ENCODE measurements around the gene KRTAP10-4. TPM values are rescaled to one million over a fixed set of nuclear protein-coding genes. Genes with fewer than 3 reads are reported as not detected.
"Not testable (repeated sequence)": the region's sequence is repeated elsewhere in the genome, so short reads cannot be mapped to it uniquely, and the experiment has no call there.

Gene KRTAP10-4
- total RNA-seq, 2 experiments from 2014 or later: not detected

GRCh38 chr21:44602463-44602850 lies 28.9 kb downstream of the KRTAP10-4 start:
- intact Hi-C loops (cut with micrococcal nuclease): no loop called here
- H3K27me3 Mint-ChIP-seq: no peaks in the 10 kb centered on the region
- H3K36me3 Mint-ChIP-seq: no peaks in the 10 kb centered on the region
- CTCF ChIA-PET: no interaction called here
- peaks cover 4% of the 10 kb centered on the region for H3K9me3 Mint-ChIP-seq
- no peak for DNase-seq
- H3K4me1 Mint-ChIP-seq (ENCODE audit: low read depth): no peaks in the 10 kb centered on the region
- POLR2A ChIA-PET: no interaction called here
- H3K27ac Mint-ChIP-seq: no peak overlapping the region
- no peak overlapping the region for H3K4me3 Mint-ChIP-seq

DNA sequence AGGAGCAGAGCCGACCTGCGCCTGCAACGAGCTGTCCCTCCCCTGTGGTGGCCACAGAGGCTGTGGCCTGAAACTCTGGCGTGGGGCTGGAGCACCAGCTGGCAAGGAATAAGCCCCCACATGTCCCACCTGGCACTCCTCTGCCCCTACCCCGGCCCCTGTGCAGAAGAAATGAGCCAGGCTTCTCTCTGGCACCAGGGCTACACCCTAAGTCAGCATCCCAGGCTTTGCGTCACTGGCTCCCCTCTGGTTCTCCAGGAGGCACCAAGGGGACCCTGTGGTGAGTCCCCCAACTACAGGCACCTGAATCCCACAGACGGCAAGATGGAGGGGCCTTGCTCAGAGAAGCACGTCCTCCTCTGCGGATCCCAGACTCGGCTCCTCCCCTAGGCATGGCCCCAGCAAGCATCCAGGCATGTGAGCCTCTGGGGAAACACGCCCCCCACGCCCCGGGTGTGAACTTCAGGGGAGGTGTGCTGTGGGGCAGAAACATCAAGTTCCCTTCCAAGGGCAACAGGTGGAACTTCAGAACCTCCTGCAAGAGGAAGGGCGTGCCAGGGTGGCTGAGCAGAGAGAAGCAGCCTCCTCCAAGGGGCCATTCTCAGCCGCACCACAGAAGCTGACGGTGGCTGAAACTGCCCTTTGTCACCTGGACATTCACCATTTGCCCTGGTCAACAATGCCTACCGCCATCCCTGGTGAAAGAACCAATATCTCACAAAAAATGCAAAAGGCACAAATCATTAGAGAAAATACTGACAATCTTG lies 29.8 kb downstream of the KRTAP10-4 start:
- no peaks in the 10 kb centered on the region for H3K4me1 Mint-ChIP-seq (ENCODE audit: low read depth)
- H3K27ac Mint-ChIP-seq: no peak overlapping the region
- CTCF ChIA-PET: no interaction called here
- POLR2A ChIA-PET: no interaction called here
- H3K4me3 Mint-ChIP-seq: no peak overlapping the region
- no peaks in the 10 kb centered on the region for H3K36me3 Mint-ChIP-seq
- intact Hi-C loops (cut with micrococcal nuclease): no loop called here
- no peak for DNase-seq
- H3K9me3 Mint-ChIP-seq: peaks cover 4% of the 10 kb centered on the region
- H3K27me3 Mint-ChIP-seq: no peaks in the 10 kb centered on the region

DNA sequence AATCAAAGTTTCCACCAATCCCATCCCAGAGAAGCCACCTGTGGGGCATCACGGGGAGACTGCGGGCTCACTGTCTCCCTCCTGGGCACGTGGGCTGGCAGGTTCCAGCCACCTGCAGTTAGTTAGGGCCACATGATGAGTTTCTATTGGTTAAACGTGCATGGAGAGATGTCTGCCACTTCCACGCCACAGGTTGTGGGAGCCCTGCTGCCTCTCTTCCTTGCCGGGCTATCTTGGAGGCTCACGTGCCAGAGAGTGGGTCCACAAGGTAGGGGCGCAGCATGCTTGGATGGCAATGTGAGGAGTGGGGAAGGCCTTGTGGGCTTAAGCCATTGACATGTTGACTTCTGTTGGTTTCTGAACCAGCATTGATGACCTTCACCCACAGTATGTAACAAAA lies 30.4 kb downstream of the KRTAP10-4 start:
- intact Hi-C loops (cut with micrococcal nuclease): no loop called here
- no peak overlapping the region for H3K27ac Mint-ChIP-seq
- H3K4me1 Mint-ChIP-seq (ENCODE audit: low read depth): no peaks in the 10 kb centered on the region
- no peak overlapping the region for H3K4me3 Mint-ChIP-seq
- POLR2A ChIA-PET: no interaction called here
- CTCF ChIA-PET: no interaction called here
- H3K27me3 Mint-ChIP-seq: no peaks in the 10 kb centered on the region
- no peaks in the 10 kb centered on the region for H3K36me3 Mint-ChIP-seq
- H3K9me3 Mint-ChIP-seq: peaks cover 3% of the 10 kb centered on the region
- no peak for DNase-seq

- Mint-ChIP-seq H3K27ac (no peak overlapping the region), H3K36me3 (peaks cover 4% of the 10 kb centered on the region), H3K27me3 (no peaks in the 10 kb centered on the region), H3K4me1 (ENCODE audit: low read depth) (no peaks in the 10 kb centered on the region), H3K9me3 (peaks cover 27% of the 10 kb centered on the region), H3K4me3 (no peak overlapping the region)
- CTCF ChIA-PET: no interaction called here
- intact Hi-C loops (cut with micrococcal nuclease): no loop called here
- no peak for DNase-seq
- POLR2A ChIA-PET: no interaction called here
Observed at GRCh38 chr21:44606495-44606894, 33.0 kb downstream of the KRTAP10-4 start.

- POLR2A ChIA-PET: no interaction called here
- no peak for DNase-seq
- intact Hi-C loops (cut with micrococcal nuclease): no loop called here
- Mint-ChIP-seq H3K27me3 (no peaks in the 10 kb centered on the region), H3K27ac (no peak overlapping the region), H3K4me3 (no peak overlapping the region), H3K4me1 (ENCODE audit: low read depth) (no peaks in the 10 kb centered on the region), H3K36me3 (peaks cover 4% of the 10 kb centered on the region), H3K9me3 (peaks cover 29% of the 10 kb centered on the region)
- CTCF ChIA-PET: no interaction called here
Observed at GRCh38 chr21:44609193-44609592, 35.7 kb downstream of the KRTAP10-4 start.

GRCh38 chr21:44610157-44610843 lies 36.8 kb downstream of the KRTAP10-4 start:
- CTCF ChIA-PET; H3K36me3 Mint-ChIP-seq; intact Hi-C loops (cut with micrococcal nuclease); H3K4me1 Mint-ChIP-seq (ENCODE audit: low read depth); H3K4me3 Mint-ChIP-seq; H3K27ac Mint-ChIP-seq; H3K27me3 Mint-ChIP-seq; DNase-seq; POLR2A ChIA-PET: not testable (repeated sequence)
- peaks cover 29% of the 10 kb centered on the region for H3K9me3 Mint-ChIP-seq

DNA sequence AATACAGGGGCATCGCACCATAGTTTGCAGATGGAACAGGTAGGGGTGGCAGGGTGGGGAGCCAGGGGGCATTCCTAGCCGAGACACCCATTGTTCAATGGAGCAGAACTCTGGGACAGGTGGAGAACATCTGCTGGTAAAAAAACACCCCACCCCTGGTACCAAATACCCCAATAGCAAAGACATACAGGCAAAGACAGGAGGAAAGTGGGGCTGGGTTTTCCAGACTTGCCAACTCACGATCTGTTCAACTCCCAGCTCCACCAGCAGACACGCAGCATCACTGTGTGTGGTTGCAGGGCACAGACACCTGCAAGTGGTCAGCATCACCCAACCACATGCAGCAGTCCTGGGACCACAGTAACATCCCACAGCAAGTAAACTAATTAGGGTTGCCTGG lies 38.0 kb downstream of the KRTAP10-4 start:
- intact Hi-C loops (cut with micrococcal nuclease): no loop called here
- ChIA-PET POLR2A (no interaction called here), CTCF (no interaction called here)
- Mint-ChIP-seq H3K27ac (no peak overlapping the region), H3K27me3 (no peaks in the 10 kb centered on the region), H3K4me3 (no peak overlapping the region), H3K4me1 (ENCODE audit: low read depth) (peaks cover 5% of the 10 kb centered on the region), H3K36me3 (peaks cover 4% of the 10 kb centered on the region), H3K9me3 (peaks cover 29% of the 10 kb centered on the region)
- no peak for DNase-seq

- Mint-ChIP-seq H3K27ac (no peak within 1 kb of the TSS), H3K9me3 (peaks cover 27% of the 10 kb centered on the region), H3K4me1 (ENCODE audit: low read depth) (peaks cover 7% of the 10 kb centered on the region), H3K36me3 (peaks cover 4% of the 10 kb centered on the region), H3K4me3 (no peak within 1 kb of the TSS), H3K27me3 (no peaks in the 10 kb centered on the region)
- POLR2A ChIA-PET: no interaction called here
- CTCF ChIA-PET: no interaction called here
- intact Hi-C loops (cut with micrococcal nuclease): no loop called here
- no peak for DNase-seq
Observed at GRCh38 chr21:44612029-44612486, 38.5 kb downstream of the KRTAP10-4 start, which contains the start of gene KRTAP10-8. Gene KRTAP10-8, plus strand, starts transcription at chr21:44612079. Its CDS starts 22 bp downstream, at chr21:44612101.

DNA sequence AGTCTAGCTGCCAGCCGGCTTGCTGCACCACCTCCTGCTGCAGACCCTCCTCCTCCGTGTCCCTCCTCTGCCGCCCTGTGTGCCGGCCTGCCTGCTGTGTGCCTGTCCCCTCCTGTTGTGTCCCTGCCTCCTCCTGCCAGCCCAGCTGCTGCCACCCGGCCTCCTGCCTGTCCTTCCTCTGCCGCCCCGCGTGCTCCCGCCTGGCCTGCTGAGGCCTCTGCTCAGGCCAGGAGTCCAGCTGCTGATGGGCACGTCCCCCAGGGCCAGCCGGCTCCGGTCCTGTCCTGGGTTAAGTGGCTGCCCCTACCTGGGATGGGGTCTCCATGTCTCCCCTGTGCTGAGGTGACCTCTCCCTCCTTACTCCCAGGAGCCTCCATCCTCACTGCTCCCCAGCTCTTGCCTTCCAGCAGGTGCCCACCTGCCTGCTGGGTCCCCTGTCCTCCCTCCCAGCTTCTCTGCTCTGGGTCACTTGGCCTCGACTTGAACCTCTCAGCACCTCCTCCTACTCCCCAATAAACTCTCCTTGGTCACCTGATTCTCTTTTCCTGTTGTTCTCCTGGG lies 39.2 kb downstream of the KRTAP10-4 start:
- CTCF ChIA-PET: no interaction called here
- H3K4me3 Mint-ChIP-seq: no peak overlapping the region
- no peak for DNase-seq
- peaks cover 4% of the 10 kb centered on the region for H3K36me3 Mint-ChIP-seq
- POLR2A ChIA-PET: no interaction called here
- peaks cover 13% of the 10 kb centered on the region for H3K4me1 Mint-ChIP-seq (ENCODE audit: low read depth)
- H3K27ac Mint-ChIP-seq: no peak overlapping the region
- H3K27me3 Mint-ChIP-seq: no peaks in the 10 kb centered on the region
- H3K9me3 Mint-ChIP-seq: peaks cover 27% of the 10 kb centered on the region
- intact Hi-C loops (cut with micrococcal nuclease): no loop called here

DNA sequence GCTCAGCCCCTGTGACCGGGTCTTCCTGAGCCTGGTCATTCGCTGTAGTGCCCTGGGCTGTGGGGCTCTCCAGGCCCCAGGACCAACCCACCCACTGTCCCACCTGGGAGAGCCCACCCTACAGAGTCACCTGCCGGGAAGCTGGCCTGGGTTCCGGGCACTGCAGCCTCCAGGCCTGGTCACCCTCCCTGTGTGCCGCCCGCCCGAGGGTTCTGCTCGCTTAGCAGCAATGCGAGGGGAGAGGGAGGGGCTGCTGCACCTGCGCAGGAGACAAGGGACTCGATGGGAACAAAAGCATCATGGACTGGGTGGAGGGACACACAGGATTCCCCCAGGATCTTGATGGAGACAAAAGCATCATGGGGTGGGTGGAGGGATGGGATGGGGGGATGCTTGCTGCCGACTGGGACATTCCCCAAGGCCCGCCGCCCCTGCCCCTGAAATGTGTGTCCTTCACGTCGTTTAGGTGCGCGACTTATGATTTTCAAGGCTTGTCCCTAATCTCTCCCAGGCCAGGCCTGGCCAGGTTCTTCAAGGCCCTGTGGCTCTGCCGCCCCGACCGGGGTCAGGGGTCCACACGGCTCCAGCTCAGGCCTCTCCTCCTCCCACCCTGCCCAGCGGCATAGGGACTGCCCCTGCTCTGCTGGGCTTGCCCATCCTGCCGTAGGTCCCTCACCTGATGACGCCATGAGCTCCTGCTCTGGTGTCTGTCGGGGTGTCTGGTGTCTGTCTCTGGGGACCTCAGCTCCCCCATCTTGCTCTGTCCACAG lies 40.0 kb downstream of the KRTAP10-4 start:
- Mint-ChIP-seq H3K9me3 (peaks cover 27% of the 10 kb centered on the region), H3K36me3 (peaks cover 4% of the 10 kb centered on the region), H3K27ac (no peak overlapping the region), H3K27me3 (no peaks in the 10 kb centered on the region), H3K4me1 (ENCODE audit: low read depth) (peaks cover 21% of the 10 kb centered on the region), H3K4me3 (no peak overlapping the region)
- ChIA-PET CTCF (no interaction called here), POLR2A (no interaction called here)
- no peak for DNase-seq
- intact Hi-C loops (cut with micrococcal nuclease): no loop called here

- CTCF ChIA-PET: no interaction called here
- Mint-ChIP-seq H3K4me3 (no peak overlapping the region), H3K4me1 (ENCODE audit: low read depth) (peaks cover 27% of the 10 kb centered on the region), H3K36me3 (peaks cover 8% of the 10 kb centered on the region), H3K27ac (no peak overlapping the region), H3K9me3 (peaks cover 28% of the 10 kb centered on the region), H3K27me3 (no peaks in the 10 kb centered on the region)
- intact Hi-C loops (cut with micrococcal nuclease): no loop called here
- POLR2A ChIA-PET: no interaction called here
- DNase-seq: no peak
Observed at GRCh38 chr21:44614161-44614631, 40.7 kb downstream of the KRTAP10-4 start.

GRCh38 chr21:44614961-44615391 lies 41.4 kb downstream of the KRTAP10-4 start:
- no peak overlapping the region for H3K4me3 Mint-ChIP-seq
- H3K4me1 Mint-ChIP-seq (ENCODE audit: low read depth): peaks cover 35% of the 10 kb centered on the region
- peaks cover 28% of the 10 kb centered on the region for H3K9me3 Mint-ChIP-seq
- ChIA-PET CTCF (no interaction called here), POLR2A (no interaction called here)
- no peak for DNase-seq
- intact Hi-C loops (cut with micrococcal nuclease): no loop called here
- H3K27me3 Mint-ChIP-seq: no peaks in the 10 kb centered on the region
- no peak overlapping the region for H3K27ac Mint-ChIP-seq
- H3K36me3 Mint-ChIP-seq: peaks cover 14% of the 10 kb centered on the region

Data from activated CD4-positive, alpha-beta memory T cell treated with anti-CD3 and anti-CD28 coated beads for 36 hours (primary cell).